GM19468 (cell line): ENCODE data around the gene ENDOU.
"Not testable (repeated sequence)": the region's sequence is repeated elsewhere in the genome, so short reads cannot be mapped to it uniquely, and the experiment has no call there.

Experiments used
- ATAC-seq: cut with Tn5 transposase; IDR thresholded peaks from one replicate; pipeline ENCODE4 v1.9.1; 2021; ENCODE audit warnings: mild to moderate bottlenecking, moderate library complexity, moderate number of reproducible peaks; ENCODE audit not compliant: unreplicated experiment; ENCODE audit errors: extremely low read depth

ENDOU gene

DNA sequence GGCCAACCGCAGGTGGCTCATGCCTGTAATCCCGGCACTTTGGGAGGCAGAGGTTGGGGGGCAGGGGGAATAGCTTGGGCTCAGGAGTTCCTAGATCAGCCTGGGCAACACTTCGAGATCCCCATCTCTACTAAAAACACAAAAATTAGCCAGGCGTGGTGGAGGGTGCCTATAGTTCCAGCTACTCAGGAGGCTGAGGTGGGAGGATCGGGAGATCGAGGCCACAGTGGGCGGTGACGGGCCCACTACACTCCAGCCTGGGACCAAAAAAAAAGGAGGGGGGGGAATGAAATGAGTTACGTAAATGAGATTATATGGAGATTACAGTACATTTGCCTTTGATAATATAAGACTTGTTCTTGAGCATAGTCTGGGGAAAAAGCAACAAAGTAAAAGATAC is 20.6 kb downstream of the ENDOU start:
- no peak for ATAC-seq

DNA sequence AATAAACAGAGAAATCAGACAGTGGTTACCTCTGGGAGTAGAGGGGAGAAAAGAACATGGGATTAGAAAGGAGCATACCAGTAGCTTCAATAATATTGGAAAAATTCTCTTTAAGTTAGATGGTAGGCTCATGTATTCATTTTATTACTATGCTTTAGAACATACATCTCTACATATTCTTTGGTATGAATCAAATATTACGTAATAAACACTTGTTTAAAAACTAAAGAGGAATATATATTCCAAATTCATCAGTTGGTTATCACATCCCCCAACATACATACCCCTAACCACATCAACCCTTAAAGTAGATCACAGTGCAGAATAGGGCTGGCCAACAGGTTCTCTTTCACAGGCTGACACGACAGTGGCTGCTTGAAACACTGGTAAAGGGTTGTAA is 25.0 kb downstream of the ENDOU start:
- no peak for ATAC-seq

DNA sequence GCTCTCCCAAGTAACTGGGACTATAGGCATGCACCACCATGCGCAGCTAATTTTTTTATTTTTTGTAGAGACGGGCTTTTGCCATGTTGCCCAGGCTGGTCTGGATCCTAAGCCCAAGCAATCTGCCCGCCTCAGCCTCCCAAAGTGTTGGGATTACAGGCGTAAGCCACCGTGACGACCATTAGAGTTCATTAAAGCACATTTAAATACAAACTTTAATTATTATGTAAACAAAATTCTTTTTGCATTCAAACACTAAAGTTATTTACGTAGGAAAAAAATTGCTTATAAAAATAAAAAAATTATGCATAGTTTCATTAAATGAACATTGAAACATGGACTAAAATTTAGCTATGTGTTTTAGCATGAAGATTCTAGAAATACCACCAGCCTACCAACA is 26.7 kb downstream of the ENDOU start:
- ATAC-seq: no peak

DNA sequence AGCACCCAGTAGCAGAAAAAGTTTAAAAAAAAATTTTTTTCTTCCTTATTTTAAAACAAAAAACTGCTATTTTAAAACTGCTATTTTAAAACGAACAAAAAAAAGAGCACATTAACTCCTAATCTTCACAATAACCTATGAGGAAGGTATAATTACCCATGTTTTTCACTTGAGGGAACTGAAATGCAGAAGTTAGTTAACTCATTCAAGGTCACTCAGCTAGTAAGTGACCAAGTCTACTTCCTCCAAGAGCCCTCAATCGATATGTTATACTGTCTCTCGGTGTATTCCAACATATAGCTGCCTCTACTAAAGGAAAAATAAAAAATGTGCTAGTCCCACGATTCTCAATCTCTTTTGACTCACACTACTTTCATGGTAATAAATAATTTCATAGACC is 27.2 kb downstream of the ENDOU start:
- ATAC-seq: no peak

DNA sequence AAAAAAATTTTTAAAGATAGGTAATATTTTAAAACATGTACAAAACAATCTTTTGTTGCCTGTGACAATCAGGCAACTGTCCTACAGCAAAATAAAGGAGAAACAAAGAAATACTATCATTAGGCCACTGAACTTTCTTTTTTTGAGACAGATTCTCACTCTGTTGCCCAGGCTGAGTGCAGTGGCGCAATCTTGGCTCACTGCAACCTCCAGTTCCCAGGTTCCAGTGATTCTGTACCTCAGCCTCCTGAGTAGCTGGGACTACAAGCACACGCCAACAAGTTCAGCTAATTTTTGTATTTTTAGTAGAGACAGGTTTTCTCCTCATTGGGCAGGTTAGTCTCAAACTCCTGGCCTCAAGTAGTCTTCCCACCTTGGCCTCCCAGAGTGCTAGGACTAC is 36.1 kb downstream of the ENDOU start:
- ATAC-seq: no peak

DNA sequence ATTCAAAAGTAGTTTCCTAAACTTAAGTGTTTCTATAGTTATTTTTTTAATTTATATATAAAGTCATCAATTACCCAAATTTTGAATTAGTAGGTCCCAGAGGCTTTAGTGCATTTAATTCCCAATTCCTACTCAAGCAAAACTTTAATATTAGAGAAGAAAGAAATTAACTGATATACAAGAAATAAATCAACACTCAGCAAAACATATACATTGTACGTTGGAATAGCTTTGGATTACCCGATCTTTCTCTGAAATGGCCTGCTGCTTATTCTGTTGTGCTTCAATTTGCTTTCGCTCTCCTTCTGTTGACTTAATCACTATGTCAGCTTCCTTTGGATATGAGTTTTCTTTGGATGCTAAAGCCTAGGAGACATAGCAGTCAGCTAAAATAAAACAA is 37.7 kb downstream of the ENDOU start:
- no peak for ATAC-seq

DNA sequence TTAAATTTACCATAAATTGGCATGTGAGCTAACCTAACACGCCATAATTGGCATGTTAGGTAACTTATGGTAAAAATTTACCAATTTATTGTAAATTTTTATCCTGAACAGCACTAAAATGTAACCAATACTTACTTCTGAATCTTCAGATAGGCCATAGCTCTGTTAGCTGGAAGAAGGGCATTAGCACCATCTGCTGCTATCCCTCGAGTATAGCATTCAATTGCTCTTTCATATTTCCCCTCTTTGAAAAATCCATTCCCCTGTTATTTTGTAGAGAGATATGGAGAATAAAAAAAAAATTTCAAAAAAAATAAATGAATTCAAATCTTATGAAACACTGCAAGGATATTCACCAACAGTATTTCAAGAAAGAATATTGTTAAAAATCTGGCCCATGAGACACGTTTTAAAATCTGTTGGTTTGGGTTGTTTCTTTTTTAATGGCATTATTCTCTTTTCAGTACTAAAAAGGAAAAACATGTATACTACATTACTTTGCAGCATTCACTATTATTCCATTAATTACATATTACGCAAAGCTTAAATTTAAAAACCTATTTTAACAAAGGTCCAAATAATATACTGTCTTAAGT is 38.5 kb downstream of the ENDOU start:
- no peak for ATAC-seq

DNA sequence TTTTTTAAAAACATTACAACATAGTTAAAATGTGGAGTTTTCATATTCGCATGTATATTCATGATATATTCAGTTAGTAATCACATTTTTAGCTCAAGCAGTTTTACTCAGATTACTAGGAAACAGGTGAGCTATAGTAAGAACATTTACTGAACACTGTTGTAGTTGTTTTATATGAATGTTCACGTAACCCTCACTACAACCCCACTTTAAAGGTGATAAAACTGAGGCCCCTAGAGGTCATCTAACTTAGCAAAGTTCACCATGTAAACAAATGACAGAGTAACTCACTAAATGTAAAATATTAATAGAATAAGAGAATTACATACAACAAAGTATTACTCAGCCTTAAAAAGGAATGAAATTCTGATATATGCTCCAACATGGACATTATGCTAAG is 45.5 kb downstream of the ENDOU start:
- no peak for ATAC-seq

DNA sequence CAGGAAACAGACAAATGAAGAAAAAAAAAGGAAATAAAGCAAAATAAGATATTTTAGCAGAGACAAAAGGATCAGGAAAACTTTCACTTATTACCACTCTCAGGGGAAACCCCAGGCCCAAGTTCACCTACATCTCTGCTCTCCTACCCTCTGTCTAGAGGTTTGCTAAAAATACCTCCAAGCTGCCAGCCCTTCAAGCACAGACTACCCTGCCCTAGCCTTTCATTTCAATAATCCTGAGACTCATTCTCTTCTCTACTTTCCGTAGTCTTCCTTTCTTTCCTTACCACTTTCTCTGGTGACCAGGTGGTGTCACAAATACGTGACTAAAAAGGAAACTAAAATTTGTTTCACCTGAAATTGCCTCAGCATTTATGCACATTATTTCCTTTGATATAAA is 53.2 kb downstream of the ENDOU start:
- ATAC-seq: no peak

DNA sequence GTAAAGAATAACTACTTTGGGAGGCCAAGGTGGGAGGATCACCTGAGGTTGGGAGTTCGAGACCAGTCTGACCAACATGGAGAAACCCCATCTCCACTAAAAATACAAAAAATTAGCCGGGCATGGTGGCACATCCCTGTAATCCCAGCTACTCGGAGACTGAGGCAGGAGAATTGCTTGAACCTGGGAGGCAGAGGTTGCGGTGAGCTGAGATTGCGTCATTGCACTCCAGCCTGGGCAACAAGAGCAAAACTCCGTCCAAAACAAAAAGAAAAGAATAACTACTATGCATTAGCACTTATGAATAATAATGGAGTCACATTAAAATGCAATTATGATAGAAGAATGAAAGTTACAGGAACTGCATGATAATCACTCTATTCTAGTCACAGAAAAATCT is 57.4 kb downstream of the ENDOU start:
- ATAC-seq: not testable (repeated sequence)
